HepG2 (cell line): ENCODE data around the gene ZNF772. TPM values are rescaled to one million over a fixed set of nuclear protein-coding genes. Genes with fewer than 3 reads are reported as not detected.
A peak's percentile ranks its signal among the peaks of the same experiment; 100 is the strongest.

Experiments used
- CEBPB ChIP-seq: IDR thresholded peaks from 2 replicates; pipeline ENCODE4 v1.6.1; 2011; ENCODE audit warnings: low read depth, low read length, improper control_type of control experiment, borderline replicate concordance
- CEBPG ChIP-seq: IDR thresholded peaks from 2 replicates; pipeline ENCODE4 v1.6.1; 2016
- FLYWCH1 ChIP-seq: sonication (generic); formaldehyde crosslinking; IDR thresholded peaks from 2 replicates; pipeline ENCODE4 v1.8.1; 2023; ENCODE audit warnings: mild to moderate bottlenecking, missing genetic modification reagents
- GABPA ChIP-seq, 2 experiments: IDR thresholded peaks; 2 replicates each; pipeline ENCODE4 v1.6.1; 2011 to 2016; ENCODE audit warnings: low read depth in 2 of 2, low read length in 1 of 2, missing biosample characterization in 1 of 2, missing genetic modification characterization in 1 of 2
- HIC2 ChIP-seq: sonication (generic); formaldehyde crosslinking; IDR thresholded peaks from 2 replicates; pipeline ENCODE4 v1.9.0; 2022; ENCODE audit warnings: low read depth, missing genetic modification reagents
- HMGA1 ChIP-seq: sonication (generic); formaldehyde crosslinking; conservative IDR thresholded peaks from 2 replicates; pipeline ENCODE4 v1.4.0; 2020; ENCODE audit warnings: missing genetic modification reagents
- HNF1B ChIP-seq: sonication (generic); formaldehyde crosslinking; IDR thresholded peaks from 2 replicates; pipeline ENCODE4 v1.5.1; 2020; ENCODE audit warnings: mild to moderate bottlenecking, moderate library complexity, missing genetic modification reagents
- HNF4A ChIP-seq: sonication (generic); formaldehyde crosslinking; IDR thresholded peaks from 2 replicates; pipeline ENCODE4 v1.4.0; 2020; ENCODE audit warnings: missing genetic modification reagents
- HNRNPH1 ChIP-seq: fragments of 200-400 bp; formaldehyde crosslinking; optimal IDR thresholded peaks from 2 replicates; pipeline ENCODE3; 2017; ENCODE audit warnings: mild to moderate bottlenecking, low read depth, low read length
- JARID2 ChIP-seq: sonication (generic); formaldehyde crosslinking; IDR thresholded peaks from 2 replicates; pipeline ENCODE4 v1.8.1; 2023; ENCODE audit warnings: missing genetic modification reagents, inconsistent platforms; ENCODE audit not compliant: insufficient replicate concordance
- MEIS1 ChIP-seq: sonication (generic); formaldehyde crosslinking; IDR thresholded peaks from 2 replicates; pipeline ENCODE4 v1.9.0; 2021; ENCODE audit warnings: mild to moderate bottlenecking, missing genetic modification reagents, moderate library complexity, borderline replicate concordance
- NFIB ChIP-seq: sonication (generic); formaldehyde crosslinking; IDR thresholded peaks from 2 replicates; pipeline ENCODE4 v1.9.0; 2021; ENCODE audit warnings: missing genetic modification reagents, mild to moderate bottlenecking, borderline replicate concordance
- ONECUT2 ChIP-seq: sonication (generic); formaldehyde crosslinking; IDR thresholded peaks from 2 replicates; pipeline ENCODE4 v1.4.0; 2020; ENCODE audit warnings: missing genetic modification reagents
- RBM22 ChIP-seq: fragments of 200-400 bp; formaldehyde crosslinking; optimal IDR thresholded peaks from 2 replicates; pipeline ENCODE3; 2017; ENCODE audit warnings: mild to moderate bottlenecking, low read length, moderate library complexity
- SALL2 ChIP-seq: sonication (generic); formaldehyde crosslinking; IDR thresholded peaks from 2 replicates; pipeline ENCODE4 v1.8.1; 2023; ENCODE audit warnings: mild to moderate bottlenecking, missing genetic modification reagents, inconsistent platforms
- TCF7 ChIP-seq: sonication (generic); IDR thresholded peaks from 2 replicates; pipeline ENCODE4 v1.6.1; 2016; ENCODE audit warnings: antibody characterized with exemption, low read depth
- THRA ChIP-seq: sonication (generic); formaldehyde crosslinking; IDR thresholded peaks from 2 replicates; pipeline ENCODE4 v1.4.0; 2020; ENCODE audit warnings: missing genetic modification reagents, borderline replicate concordance
- ZBTB46 ChIP-seq: sonication (generic); formaldehyde crosslinking; IDR thresholded peaks from 2 replicates; pipeline ENCODE4 v1.4.0; 2020; ENCODE audit warnings: mild to moderate bottlenecking, missing genetic modification reagents, borderline replicate concordance
- ZNF18 ChIP-seq: sonication (generic); formaldehyde crosslinking; IDR thresholded peaks from 2 replicates; pipeline ENCODE4 v1.8.0; 2022; ENCODE audit warnings: mild to moderate bottlenecking, missing genetic modification reagents; ENCODE audit not compliant: insufficient replicate concordance
- ZNF30 ChIP-seq: sonication (generic); formaldehyde crosslinking; IDR thresholded peaks from 2 replicates; pipeline ENCODE4 v1.5.0; 2020; ENCODE audit warnings: mild to moderate bottlenecking, missing genetic modification reagents
- ZNF326 ChIP-seq: sonication (generic); formaldehyde crosslinking; IDR thresholded peaks from 2 replicates; pipeline ENCODE4 v1.4.0; 2020; ENCODE audit warnings: missing genetic modification reagents, borderline replicate concordance
- polyA plus RNA-seq, 8 experiments: library from polyadenylated mRNA; depleted of rRNA in 3 of 8; stranded (reverse) in 7 of 8; unstranded in 1 of 8; fragments of >200 nt; fragmentation: Illumina TruSeq in 4 of 8; extraction: Trizol in 4 of 8; gene quantifications; 2 replicates each; pipeline versions ENCODE4 v1.2.1 to v1.2.3, GENCODE V29; 2011 to 2016; ENCODE audit warnings: low read depth in 4 of 8, missing spikeins in 1 of 8, mixed read lengths in 1 of 8; ENCODE audit not compliant: insufficient read depth in 1 of 8
- total RNA-seq, 5 experiments: library from RNA; depleted of rRNA; stranded (reverse); fragments of >200 nt; fragmentation: Illumina TruSeq; extraction: Trizol; gene quantifications; 2 replicates each; pipeline ENCODE4 v1.2.3, GENCODE V29; 2016; ENCODE audit warnings: low read depth in 1 of 5

ZNF772 gene
- total and polyA plus RNA-seq, 2 of the 13 experiments (the other 11 are each of a cell fraction or from before 2014, with no cell fraction given) = 3.1 to 17.2 TPM

GRCh38 chr19:57435062-57435978 lies 42.0 kb downstream of the ZNF772 start, which contains the start of gene ZNF749 (continued):
- TF ChIP-seq HNF4A = no peak
- no peak for TF ChIP-seq ZBTB46
- no peak for TF ChIP-seq ZNF30
- TF ChIP-seq TCF7 = no peak
- TF ChIP-seq FLYWCH1 = no peak
- no peak for TF ChIP-seq ZNF326
- no peak for TF ChIP-seq HNRNPH1
- no peak for TF ChIP-seq HIC2
- TF ChIP-seq CEBPB = no peak
- TF ChIP-seq HNF1B = peak; percentile 66; the same call in 1 of the 2 replicates
- no peak for TF ChIP-seq JARID2
- TF ChIP-seq THRA = no peak
- TF ChIP-seq GABPA (IDR thresholded peaks at IDR 0.05; ENCODE audit: low read depth, low read length) = peak; percentile 74
- TF ChIP-seq GABPA (CRISPR knock-in tag; IDR thresholded peaks at IDR 0.05; ENCODE audit: low read depth) = peak; percentile 93
- TF ChIP-seq SALL2 (CRISPR knock-in tag) = no peak
- TF ChIP-seq RBM22 = no peak
- peak; percentile 53; the same call in 1 of the 2 replicates for TF ChIP-seq CEBPG (CRISPR knock-in tag)
- no peak for TF ChIP-seq ZNF18
- no peak for TF ChIP-seq HMGA1 (CRISPR knock-in tag)
- no peak for TF ChIP-seq NFIB (CRISPR knock-in tag)
- no peak for TF ChIP-seq MEIS1
- no peak for TF ChIP-seq ONECUT2 (CRISPR knock-in tag)
